T follicular helper cell (primary cell): ENCODE measurements around the gene FLYWCH2.
"Not testable (repeated sequence)": the region's sequence is repeated elsewhere in the genome, so short reads cannot be mapped to it uniquely, and the experiment has no call there.

Experiments used
- DNase-seq: peaks from one replicate; pipeline ENCODE4 v3.0.0-alpha.2; 2020; ENCODE audit warnings: low read depth

Gene FLYWCH2

GRCh38 chr16:2881783-2882649, 999 bp upstream of the FLYWCH2 start:
- no peak for DNase-seq

- DNase-seq = no peak
These were observed 468 bp downstream of the FLYWCH2 start for GRCh38 chr16:2883458-2883908.

- no peak for DNase-seq
These were observed 1.0 kb downstream of the FLYWCH2 start for GRCh38 chr16:2884041-2884451.

- no peak for DNase-seq
These were observed 11.2 kb downstream of the FLYWCH2 start for GRCh38 chr16:2894231-2894630.

- no peak for DNase-seq
These were observed 12.8 kb downstream of the FLYWCH2 start for GRCh38 chr16:2895813-2896212.

- no peak for DNase-seq
These were observed 13.5 kb downstream of the FLYWCH2 start for GRCh38 chr16:2896480-2897010.

- no peak for DNase-seq
These were observed 14.1 kb downstream of the FLYWCH2 start for GRCh38 chr16:2897110-2897509.

- DNase-seq = no peak
These were observed 16.0 kb downstream of the FLYWCH2 start for GRCh38 chr16:2898831-2899563.

GRCh38 chr16:2899564-2900072, 16.6 kb downstream of the FLYWCH2 start:
- no peak for DNase-seq

- no peak for DNase-seq
These were observed 17.6 kb downstream of the FLYWCH2 start for GRCh38 chr16:2900526-2901075.

GRCh38 chr16:2902337-2903130, 19.5 kb downstream of the FLYWCH2 start:
- DNase-seq = no peak

GRCh38 chr16:2904100-2904921, 21.3 kb downstream of the FLYWCH2 start:
- DNase-seq = peak; percentile 60

- no peak for DNase-seq
These were observed 21.9 kb downstream of the FLYWCH2 start for GRCh38 chr16:2904922-2905240.

GRCh38 chr16:2905241-2905987, 22.4 kb downstream of the FLYWCH2 start:
- DNase-seq = peak; percentile 88

GRCh38 chr16:2905988-2906387, 23.0 kb downstream of the FLYWCH2 start:
- no peak for DNase-seq

GRCh38 chr16:2907084-2907753, 24.2 kb downstream of the FLYWCH2 start:
- not testable (repeated sequence) for DNase-seq

GRCh38 chr16:2910441-2910969, 27.5 kb downstream of the FLYWCH2 start:
- no peak for DNase-seq

- DNase-seq = peak; percentile 95
These were observed 28.8 kb downstream of the FLYWCH2 start, which contains the start of gene FLYWCH1 for GRCh38 chr16:2911638-2912329. FLYWCH1 (plus strand) TSS chr16:2911931; CDS start chr16:2929686, 17,755 bp downstream.
